Amniotic epithelial cell (primary cell): ENCODE data around the gene UBE2H.
"Not testable (repeated sequence)": the region's sequence is repeated elsewhere in the genome, so short reads cannot be mapped to it uniquely, and the experiment has no call there.

Source experiments
- DNase-seq: peaks from one replicate; pipeline ENCODE4 v3.0.0-alpha.2; 2010; ENCODE audit warnings: low read depth

UBE2H gene

DNA sequence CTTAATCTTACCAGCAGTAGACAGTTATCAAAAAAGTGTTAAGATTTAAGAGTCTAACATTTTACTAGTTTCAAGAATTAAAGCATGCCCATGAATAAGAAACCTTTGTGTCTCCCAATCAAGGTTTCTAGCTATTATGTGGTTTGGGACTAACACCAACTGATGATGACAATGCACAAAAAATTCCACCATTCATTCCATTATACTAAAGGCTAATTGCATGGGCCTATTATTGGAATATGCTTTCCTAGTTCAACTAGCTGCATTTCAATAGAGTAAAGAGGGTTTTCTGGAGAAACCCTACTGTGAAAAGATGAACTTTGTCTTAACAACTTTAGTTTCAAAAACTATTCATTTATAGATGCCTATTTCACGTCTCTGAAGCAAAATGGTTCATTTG is 44.6 kb downstream of the UBE2H start:
- DNase-seq: no peak

GRCh38 chr7:129907122-129907736 is 45.5 kb downstream of the UBE2H start:
- no peak for DNase-seq

- peak; percentile 74 for DNase-seq
Observed at GRCh38 chr7:129906700-129907099, 46.1 kb downstream of the UBE2H start.

DNA sequence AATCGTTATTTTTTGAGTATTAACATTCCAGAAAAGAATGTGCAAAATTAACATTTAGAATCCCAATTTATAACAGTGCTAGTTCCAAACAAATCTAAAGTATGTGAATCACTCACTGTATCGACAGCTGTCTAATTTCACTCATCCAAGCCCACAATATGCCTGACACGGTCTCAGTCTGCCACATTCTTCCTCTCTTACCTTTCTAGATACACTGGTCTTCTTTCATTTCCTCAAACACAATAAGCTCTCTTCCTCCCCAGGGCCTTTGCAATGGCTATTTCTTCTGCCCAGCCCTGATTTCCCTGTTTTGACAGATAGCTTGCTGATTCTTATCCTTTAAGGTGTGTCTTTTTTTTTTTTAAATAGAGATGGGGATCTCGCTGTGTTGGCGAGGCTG is 48.8 kb downstream of the UBE2H start:
- no peak for DNase-seq

DNA sequence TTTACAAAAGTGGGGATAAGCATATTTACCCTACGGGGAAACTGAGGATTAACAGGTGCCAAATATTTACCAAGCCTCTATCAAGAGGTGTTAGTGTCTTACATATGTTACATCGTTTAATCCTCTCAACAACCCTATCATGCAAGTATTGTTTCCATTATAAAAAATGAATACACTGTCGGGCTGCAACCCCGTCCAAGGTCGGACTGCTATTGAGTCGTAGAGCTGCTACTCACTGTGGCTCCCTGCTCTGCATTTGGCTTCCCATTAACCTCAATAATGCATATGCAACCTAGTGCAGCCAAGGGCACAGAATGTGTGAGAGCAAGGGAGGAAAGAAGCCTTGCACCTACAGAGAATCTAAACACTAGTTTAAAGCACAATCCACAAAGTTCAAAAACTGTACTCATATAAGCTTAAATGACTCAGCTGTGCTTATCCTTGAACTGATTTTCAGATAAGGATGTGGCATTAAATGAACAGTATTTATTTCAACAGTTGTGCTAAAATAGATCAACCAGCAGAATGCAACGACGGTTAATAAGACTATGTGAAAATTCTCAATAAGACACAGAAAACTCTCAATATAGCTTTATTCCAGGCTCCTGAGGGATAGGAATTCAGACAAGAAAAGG is 49.9 kb downstream of the UBE2H start:
- DNase-seq: peak; percentile 54

GRCh38 chr7:129898502-129899160 is 54.1 kb downstream of the UBE2H start:
- DNase-seq: no peak

DNA sequence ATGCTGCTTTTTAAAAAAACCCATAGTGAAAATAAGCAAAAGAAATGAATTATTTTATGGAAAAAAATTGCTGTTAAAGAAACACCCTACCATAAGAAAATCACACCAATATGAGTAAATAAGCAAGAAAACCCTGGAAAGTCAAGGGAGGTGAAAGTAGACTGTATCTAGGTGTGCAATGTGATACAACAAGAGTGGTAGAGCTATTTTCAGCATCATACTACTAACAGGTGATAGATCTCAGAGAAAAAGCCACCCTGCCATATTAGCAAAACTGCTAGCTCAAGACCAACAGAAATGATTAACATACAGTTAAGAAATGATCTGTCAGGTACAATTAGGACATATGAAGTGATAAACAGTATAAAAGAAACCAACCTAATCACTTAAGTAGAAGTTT is 54.8 kb downstream of the UBE2H start:
- DNase-seq: no peak

- no peak for DNase-seq
Observed at GRCh38 chr7:129896568-129897382, 56.0 kb downstream of the UBE2H start.

DNA sequence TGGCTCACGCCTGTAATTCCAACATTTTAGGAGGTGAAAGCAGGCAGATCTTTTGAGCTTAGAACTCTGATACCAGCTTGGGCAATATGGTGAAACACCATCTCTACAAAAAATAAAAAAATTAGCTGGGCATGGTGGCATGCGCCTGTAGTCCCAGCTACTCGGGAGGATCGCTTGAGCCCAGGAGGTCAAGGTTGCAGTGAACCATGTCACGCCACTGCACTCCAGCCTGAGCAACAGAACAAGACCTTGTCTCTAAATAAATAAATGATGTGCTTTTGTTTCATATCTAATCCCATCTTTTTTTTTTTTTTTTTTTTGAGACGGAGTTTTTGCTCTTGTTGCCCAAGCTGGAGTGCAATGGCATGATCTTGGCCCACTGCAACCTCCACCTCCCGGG is 58.6 kb downstream of the UBE2H start:
- DNase-seq: not testable (repeated sequence)

- DNase-seq: no peak
Observed at GRCh38 chr7:129890090-129890489, 62.7 kb downstream of the UBE2H start.

DNA sequence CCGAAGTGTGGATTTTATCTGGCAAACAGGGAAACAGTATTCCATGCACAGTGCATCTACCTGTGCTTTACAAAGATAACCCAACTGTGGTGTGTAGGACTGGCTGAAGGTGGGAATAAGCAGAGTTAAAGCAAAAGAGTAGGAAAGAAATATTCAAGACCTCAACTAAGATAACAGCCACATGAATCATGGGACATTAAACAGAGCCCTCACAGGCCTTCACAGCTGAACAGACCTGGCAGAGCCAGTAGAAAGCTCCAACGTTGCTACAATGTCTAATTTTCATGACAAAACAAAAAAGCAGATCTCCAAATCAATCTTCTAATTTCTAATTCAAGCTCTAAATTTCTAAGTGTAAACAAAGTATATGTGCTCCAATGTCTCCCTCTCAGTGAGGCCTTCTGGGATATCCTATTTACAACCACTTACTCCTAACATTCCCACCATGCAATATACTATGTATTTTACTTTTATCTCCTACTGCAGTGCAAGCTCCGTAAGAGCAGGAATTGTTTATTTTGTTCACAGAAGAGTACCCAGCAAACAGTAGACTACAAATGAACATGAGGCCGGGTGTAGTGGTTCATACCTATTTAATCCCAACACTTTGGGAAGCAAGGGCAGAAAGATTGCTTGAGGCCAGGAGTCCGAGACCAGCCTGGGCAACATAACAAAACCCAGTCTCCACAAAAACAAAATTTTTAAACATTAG is 63.5 kb downstream of the UBE2H start:
- DNase-seq: peak; percentile 80

DNA sequence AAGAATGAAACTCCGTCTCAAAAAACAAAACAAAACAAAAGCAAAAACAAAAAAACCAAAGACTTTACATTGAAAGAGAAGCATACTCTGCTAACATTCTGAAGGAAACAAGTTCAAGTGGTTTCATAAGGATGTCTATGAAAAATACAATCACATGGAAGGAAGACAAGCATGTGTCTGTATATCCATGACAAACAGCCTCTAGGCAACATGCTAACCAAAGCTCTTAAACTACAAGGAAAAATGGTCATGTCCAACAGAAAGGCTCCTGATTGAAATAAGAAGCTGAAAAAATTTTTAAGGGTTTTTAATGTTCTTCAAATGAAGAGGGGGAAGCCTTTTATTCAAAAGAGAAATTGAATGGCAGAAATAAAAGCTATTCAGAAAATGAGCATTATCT is 64.9 kb downstream of the UBE2H start:
- no peak for DNase-seq

- DNase-seq: no peak
Observed at GRCh38 chr7:129886818-129887186, 66.0 kb downstream of the UBE2H start.

DNA sequence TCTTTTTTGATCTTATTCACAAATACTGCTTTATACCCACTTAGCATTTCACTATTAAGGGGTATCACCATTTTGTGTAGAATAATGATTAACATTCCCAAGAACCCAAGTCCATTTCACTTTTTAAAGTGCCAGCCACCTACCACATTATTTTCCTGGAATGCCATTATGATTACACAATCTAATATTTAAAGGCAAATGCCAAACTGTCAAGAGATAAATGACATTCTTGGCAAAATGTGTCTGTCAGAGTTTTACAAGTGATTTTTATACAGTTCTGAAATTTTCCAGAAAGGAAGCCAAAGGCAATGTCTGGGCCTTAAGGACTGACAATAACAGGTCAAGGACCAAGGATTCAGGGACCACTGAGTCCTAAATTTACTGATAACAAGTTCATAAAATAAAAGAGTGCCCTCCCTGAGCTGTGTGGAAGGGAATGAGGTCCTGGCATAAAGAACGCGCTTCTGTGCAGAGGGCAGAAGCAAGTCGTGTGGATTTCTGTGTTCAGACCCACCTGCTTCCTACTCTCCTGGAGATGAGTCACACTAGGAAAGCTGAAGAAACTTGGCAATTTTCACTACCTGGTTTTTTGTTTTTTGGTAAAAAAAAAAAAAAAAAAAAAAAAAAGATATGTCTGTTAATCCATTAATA is 66.5 kb downstream of the UBE2H start:
- no peak for DNase-seq

DNA sequence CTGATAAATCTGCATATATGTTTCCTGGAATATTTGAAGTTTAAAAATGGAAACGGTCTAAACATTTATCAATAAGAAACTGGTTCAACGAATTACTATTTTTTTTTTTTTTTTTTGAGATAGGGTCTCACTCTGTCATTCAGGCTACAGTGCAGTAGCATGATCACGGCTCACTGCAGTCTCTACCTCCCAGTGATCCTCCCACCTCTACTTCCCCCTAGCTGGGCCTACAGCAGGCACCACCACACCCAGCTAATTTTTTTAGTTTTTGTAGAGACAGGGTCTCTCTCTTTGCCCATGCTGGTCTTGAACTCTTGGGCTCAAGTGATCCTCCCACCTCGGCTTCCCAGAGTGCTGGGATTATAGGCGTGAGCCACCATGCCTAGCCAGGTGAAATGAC is 68.3 kb downstream of the UBE2H start:
- no peak for DNase-seq

DNA sequence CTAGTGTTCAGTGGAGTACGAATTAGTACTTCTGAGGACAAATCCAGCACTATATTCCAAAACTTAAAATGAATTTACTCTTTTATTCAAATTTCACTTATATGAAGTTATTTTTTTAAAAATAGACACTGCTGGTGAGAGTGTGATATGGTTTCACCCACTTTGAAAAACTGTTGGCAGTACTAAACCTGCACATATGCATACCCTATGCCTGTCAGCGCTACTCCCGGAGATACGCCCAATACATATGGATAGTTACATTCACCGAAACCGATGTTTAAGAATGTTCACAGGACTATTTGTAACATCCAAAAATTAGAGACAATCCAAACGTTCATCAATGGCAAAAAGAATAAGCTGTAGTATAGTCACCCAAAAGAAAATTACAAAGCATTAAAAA is 69.6 kb downstream of the UBE2H start:
- no peak for DNase-seq

GRCh38 chr7:129882531-129882930 is 70.2 kb downstream of the UBE2H start:
- no peak for DNase-seq

DNA sequence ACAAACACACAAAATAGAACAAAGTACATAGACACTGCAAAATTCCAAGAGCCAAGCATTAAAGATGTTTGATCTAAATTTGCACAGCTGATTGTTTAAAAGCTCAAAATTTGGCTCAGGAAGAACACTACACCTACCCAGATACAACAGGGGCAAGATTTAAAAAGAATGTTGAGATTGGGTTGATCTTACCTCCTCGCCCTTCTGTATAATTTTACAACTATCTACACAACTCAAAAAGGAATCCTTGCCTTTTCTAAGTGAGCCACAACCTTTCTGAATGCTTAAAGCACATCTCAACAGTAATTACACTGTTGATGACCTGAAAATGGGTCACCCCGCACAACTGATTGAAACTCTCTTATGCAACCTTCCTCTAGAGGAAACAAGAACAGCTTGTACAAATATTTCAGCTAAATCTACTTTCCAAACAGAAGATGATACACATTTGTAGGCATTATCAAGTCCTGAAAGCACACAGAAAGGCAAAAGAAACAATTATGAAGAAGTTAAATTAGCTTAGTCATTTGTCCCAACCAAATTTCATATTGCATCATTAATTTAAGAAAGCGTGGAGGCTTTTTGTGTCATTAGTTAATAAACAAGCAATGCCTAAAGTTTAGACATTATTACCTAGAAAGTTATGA is 75.5 kb downstream of the UBE2H start:
- peak; percentile 82 for DNase-seq

DNA sequence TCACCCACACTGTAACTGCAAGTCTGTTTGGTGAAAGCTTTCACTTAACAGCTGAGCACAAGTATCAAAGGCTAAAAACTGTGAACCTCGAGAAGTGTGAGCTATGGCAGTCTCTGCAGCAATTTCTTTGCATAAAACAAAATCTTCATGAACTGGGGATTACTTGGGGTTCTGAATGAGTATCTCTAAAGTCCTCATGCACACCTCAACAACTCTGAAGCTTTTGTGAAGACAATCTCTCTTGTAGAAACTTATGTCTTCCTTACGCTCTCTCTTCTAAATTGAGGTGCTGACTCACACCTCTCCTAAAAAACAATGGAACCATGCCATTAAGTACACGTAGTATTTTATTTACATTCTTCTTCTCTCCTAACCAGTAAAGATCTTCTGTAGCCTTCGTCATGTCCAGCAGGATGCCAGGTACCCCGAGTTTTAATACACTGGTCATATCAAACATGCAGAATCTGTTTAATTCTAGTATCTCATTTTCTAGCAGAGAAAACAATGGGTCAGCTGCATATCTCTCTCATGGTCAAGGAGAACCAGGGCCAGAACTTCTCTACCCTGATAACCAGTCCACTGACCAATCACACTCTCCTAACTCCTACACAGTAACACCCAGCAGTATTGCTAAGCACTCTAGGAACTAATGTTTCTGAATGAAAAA is 76.9 kb downstream of the UBE2H start:
- peak; percentile 73 for DNase-seq

DNA sequence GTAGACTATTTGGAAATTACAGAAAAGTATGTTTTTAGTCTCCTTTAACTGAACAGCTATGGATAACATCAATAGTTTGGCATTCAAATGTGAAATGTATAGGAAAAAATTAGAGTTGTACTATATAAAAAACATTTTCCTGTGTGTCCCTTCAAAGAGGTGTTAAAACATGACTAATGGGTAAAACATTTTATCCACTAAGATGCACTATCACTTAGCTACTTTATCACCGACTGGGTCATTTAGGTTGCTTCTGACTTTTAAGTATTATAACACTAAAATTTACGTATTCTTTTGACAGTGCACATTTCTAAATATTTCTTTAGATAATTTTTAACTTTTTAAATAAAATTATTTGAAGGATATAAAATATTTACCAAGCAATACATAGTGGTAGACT is 77.6 kb downstream of the UBE2H start:
- DNase-seq: no peak

DNA sequence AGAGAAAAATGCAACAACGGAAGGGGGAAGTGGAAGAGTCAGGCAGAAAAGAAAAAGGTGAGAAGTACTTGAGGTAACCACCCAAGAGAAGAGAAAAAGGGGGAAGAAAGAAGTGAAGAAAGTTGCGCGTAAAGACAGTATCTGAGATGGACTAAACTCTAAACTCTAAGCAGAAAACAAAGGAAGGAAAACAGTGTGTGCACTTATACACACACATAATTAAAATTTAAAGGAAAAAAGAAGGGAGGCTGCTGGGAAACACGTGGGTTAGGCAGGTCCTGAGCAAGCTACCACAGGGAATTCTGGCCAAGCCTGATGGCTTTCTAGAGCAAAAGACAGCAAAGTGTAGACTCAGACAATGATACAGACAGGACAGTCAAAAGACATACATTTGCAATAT is 78.0 kb downstream of the UBE2H start:
- DNase-seq: no peak
